Measurements from ENCODE around the gene HLA-DPB1. TPM values are rescaled to one million over a fixed set of nuclear protein-coding genes. Genes with fewer than 3 reads are reported as not detected.
A peak's percentile ranks its signal among the peaks of the same experiment; 100 is the strongest.
"Not testable (repeated sequence)": the region's sequence is repeated elsewhere in the genome, so short reads cannot be mapped to it uniquely, and the experiment has no call there.

HLA-DPB1 gene
- total and polyA plus RNA-seq, 5 experiments from 2014 or later: 42.8 to 228 (median 62.2) TPM

DNA sequence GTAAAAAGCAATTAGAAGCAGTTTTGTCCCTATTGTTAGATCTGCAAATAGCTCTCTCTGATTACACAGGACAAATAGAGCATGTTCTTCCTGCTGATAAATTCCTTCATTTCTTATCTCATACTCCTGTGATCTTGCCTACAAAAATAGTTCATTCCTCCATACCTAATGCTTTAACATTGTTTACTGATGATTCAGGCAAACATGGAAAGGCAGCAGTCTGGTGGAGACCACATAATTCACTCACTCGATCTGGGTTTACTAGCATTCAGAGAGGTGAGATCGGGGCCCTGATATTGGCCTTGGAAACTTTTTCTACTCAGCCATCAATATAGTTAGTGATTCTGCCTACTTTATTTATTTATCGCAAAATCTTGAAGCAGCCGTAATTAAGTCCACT, 22.6 kb upstream of the HLA-DPB1 start:
- Mint-ChIP-seq H3K36me3 (no peaks in the 10 kb centered on the region), H3K4me3 (no peak overlapping the region), H3K9me3 (no peaks in the 10 kb centered on the region), H3K4me1 (peaks cover 0 to 15% (median 8%) of the 10 kb centered on the region in 4 donors), H3K27me3 (peaks cover 9 to 25% (median 13%) of the 10 kb centered on the region in 5 donors), H3K27ac (no peak overlapping the region)
- POLR2A ChIA-PET: no interaction called here
- no peak for ATAC-seq
- DNase-seq: no peak

- peak overlapping the region in 2 of 10 donors; percentile 4 to 21 for H3K27ac Mint-ChIP-seq
- H3K9me3 Mint-ChIP-seq: peaks cover 0 to 2% (median 0%) of the 10 kb centered on the region in 9 donors
- peaks cover 0 to 8% (median 0%) of the 10 kb centered on the region in 5 donors for H3K27me3 Mint-ChIP-seq
- ATAC-seq (no peak), DNase-seq (no peak)
- no peak overlapping the region for H3K4me3 Mint-ChIP-seq
- no peaks in the 10 kb centered on the region for H3K36me3 Mint-ChIP-seq
- H3K4me1 Mint-ChIP-seq: peaks cover 0 to 23% (median 8%) of the 10 kb centered on the region in 4 donors
- POLR2A ChIA-PET: no interaction called here
These were observed 18.3 kb upstream of the HLA-DPB1 start for GRCh38 chr6:33057222-33058150.

GRCh38 chr6:33061987-33062386, 13.8 kb upstream of the HLA-DPB1 start:
- DNase-seq (no peak), ATAC-seq (no peak)
- Mint-ChIP-seq H3K36me3 (peaks cover 5 to 13% (median 8%) of the 10 kb centered on the region in 3 donors), H3K4me1 (peaks cover 0 to 21% (median 6%) of the 10 kb centered on the region in 4 donors), H3K9me3 (peaks cover 0 to 12% (median 0%) of the 10 kb centered on the region in 9 donors), H3K4me3 (no peak overlapping the region), H3K27me3 (peaks cover 0 to 6% (median 0%) of the 10 kb centered on the region in 5 donors), H3K27ac (peak overlapping the region in 1 of 10 donors; percentile 65)
- POLR2A ChIA-PET: interaction anchor here (1.0 kb wide), 1 partner anchor 146 kb away, joined by 3 read pairs; the partner anchor contains the start of gene RING1

DNA sequence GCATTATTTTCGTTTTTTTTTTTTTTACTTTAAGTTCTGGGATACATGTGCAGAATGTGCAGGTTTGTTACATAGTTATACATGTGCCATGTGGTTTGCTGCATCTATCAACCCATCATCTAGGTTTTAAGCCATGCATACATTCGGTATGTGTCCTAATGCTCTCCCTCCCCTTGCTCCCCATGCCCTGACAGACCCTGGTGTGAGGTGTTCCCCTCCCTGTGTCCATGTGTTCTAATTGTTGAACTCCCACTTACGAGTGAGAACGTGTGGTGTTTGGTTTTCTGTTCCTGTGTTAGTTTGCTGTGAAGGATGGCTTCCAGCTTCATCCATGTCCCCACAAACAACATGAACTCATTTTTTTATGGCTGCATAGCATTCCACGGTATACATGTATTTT, 12.4 kb upstream of the HLA-DPB1 start:
- DNase-seq, POLR2A ChIA-PET, H3K4me3 Mint-ChIP-seq, H3K27me3 Mint-ChIP-seq, ATAC-seq, H3K27ac Mint-ChIP-seq: not testable (repeated sequence)
- Mint-ChIP-seq H3K36me3 (peaks cover 14 to 28% (median 22%) of the 10 kb centered on the region in 3 donors), H3K9me3 (peaks cover 0 to 19% (median 0%) of the 10 kb centered on the region in 9 donors), H3K4me1 (peaks cover 0 to 13% (median 0%) of the 10 kb centered on the region in 4 donors)

- ATAC-seq (no peak), DNase-seq (no peak)
- Mint-ChIP-seq H3K27ac (no peak overlapping the region), H3K4me1 (peaks cover 0 to 19% (median 3%) of the 10 kb centered on the region in 4 donors), H3K4me3 (no peak overlapping the region), H3K9me3 (peaks cover 0 to 19% (median 0%) of the 10 kb centered on the region in 9 donors), H3K27me3 (peaks cover 0 to 13% (median 0%) of the 10 kb centered on the region in 5 donors), H3K36me3 (peaks cover 18 to 33% (median 31%) of the 10 kb centered on the region in 3 donors)
- POLR2A ChIA-PET: no interaction called here
These were observed 11.1 kb upstream of the HLA-DPB1 start for GRCh38 chr6:33064723-33065122.

DNA sequence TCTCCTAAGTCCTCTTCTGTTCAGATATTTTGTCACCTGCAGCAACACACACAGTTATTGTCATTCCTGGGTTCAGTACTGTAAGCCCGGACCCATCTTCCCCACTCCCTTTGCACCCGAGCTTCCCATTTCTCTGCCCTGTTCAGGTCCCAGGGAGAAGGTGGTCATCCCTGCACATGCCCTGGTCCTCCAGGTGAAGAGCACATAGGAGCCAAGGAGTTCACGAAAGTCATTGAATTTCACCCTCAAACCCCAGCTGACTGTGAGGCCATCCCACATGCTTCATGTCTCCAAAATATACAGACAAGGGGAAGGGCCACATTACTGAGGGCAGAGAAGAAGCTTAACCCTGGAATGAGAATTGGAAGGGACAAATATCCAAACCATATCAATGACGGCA, 10.5 kb upstream of the HLA-DPB1 start:
- DNase-seq (no peak), ATAC-seq (no peak)
- Mint-ChIP-seq H3K27ac (no peak overlapping the region), H3K4me1 (peaks cover 0 to 25% (median 4%) of the 10 kb centered on the region in 4 donors), H3K36me3 (peaks cover 18 to 33% (median 32%) of the 10 kb centered on the region in 3 donors), H3K9me3 (peaks cover 0 to 19% (median 0%) of the 10 kb centered on the region in 9 donors), H3K4me3 (no peak overlapping the region), H3K27me3 (peaks cover 0 to 13% (median 0%) of the 10 kb centered on the region in 5 donors)
- POLR2A ChIA-PET: no interaction called here

DNA sequence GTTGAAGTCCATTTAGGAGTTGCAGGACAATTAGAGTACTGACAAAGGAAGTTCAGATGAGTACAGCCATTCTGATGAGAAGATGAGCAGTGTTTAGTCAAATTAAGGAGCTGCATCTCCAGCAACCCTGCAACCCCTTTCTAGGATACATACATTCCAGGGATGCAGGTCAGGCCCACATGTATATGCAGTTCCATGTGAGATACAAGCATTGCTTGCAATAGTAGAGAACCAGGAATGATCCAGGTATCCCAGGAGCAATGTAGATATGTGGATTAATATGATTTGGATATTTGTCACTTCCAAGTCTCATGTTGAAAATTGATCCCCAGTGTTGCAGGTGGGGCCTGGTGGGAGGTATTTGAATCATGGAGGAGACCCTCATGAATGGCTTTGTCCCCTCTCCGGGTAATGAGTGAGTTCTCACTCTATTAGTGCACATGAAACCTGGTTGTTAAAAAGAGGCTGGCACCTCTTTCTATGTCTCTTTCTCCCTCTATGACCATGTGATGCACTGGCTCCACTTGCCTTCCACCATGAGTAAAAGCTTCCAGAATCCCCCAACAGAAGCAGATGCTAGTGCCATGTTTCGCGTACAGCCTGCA, 8.8 kb upstream of the HLA-DPB1 start:
- peak overlapping the region in 1 of 10 donors; percentile 1 for H3K27ac Mint-ChIP-seq
- H3K4me1 Mint-ChIP-seq: peaks cover 5 to 35% (median 13%) of the 10 kb centered on the region in 4 donors
- POLR2A ChIA-PET: no interaction called here
- peaks cover 0 to 13% (median 0%) of the 10 kb centered on the region in 5 donors for H3K27me3 Mint-ChIP-seq
- peaks cover 18 to 33% (median 32%) of the 10 kb centered on the region in 3 donors for H3K36me3 Mint-ChIP-seq
- ATAC-seq (no peak), DNase-seq (no peak)
- H3K9me3 Mint-ChIP-seq: peaks cover 0 to 19% (median 0%) of the 10 kb centered on the region in 9 donors
- no peak overlapping the region for H3K4me3 Mint-ChIP-seq

- Mint-ChIP-seq H3K27ac (peak overlapping the region in 1 of 10 donors; percentile 85), H3K4me1 (peaks cover 11 to 49% (median 27%) of the 10 kb centered on the region in 4 donors), H3K4me3 (no peak overlapping the region), H3K27me3 (peaks cover 0 to 16% (median 0%) of the 10 kb centered on the region in 5 donors), H3K36me3 (peaks cover 18 to 33% (median 32%) of the 10 kb centered on the region in 3 donors), H3K9me3 (peaks cover 0 to 19% (median 0%) of the 10 kb centered on the region in 9 donors)
- DNase-seq (no peak), ATAC-seq (no peak)
- POLR2A ChIA-PET: no interaction called here
These were observed 6.6 kb upstream of the HLA-DPB1 start for GRCh38 chr6:33069021-33069738.

DNA sequence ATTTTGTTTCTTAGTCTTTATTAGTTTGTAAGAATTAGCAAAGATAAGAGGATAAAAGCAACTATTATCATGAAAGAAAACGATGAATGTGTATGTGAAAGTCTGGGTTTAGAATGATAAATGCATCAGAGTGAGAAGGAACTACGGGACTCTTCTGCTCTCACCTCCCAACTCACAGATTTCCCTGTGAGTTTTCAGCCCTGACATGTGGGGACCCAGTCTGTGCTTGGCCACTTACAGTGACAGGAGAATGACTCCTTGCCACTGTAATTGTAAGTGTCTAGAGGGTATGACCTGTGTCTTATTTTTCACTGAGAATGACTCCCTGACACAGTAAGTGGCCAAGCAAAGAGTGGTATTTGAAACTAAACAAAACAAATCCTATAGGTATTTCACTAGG, 4.9 kb upstream of the HLA-DPB1 start:
- ATAC-seq (no peak), DNase-seq (no peak)
- Mint-ChIP-seq H3K27ac (peak overlapping the region in 2 of 10 donors; percentile 37 to 85), H3K36me3 (peaks cover 14 to 32% (median 30%) of the 10 kb centered on the region in 3 donors), H3K4me1 (peaks cover 13 to 60% (median 36%) of the 10 kb centered on the region in 4 donors), H3K4me3 (peak overlapping the region in 2 of 10 donors; percentile 27 to 95), H3K9me3 (peaks cover 0 to 18% (median 0%) of the 10 kb centered on the region in 9 donors), H3K27me3 (peaks cover 0 to 13% (median 0%) of the 10 kb centered on the region in 5 donors)
- POLR2A ChIA-PET: no interaction called here

- H3K36me3 Mint-ChIP-seq: peaks cover 13 to 28% (median 24%) of the 10 kb centered on the region in 3 donors
- H3K9me3 Mint-ChIP-seq: peaks cover 0 to 11% (median 0%) of the 10 kb centered on the region in 9 donors
- DNase-seq (no peak), ATAC-seq (no peak)
- peaks cover 0 to 13% (median 0%) of the 10 kb centered on the region in 5 donors for H3K27me3 Mint-ChIP-seq
- peak overlapping the region in 4 of 10 donors; percentile 9 to 85 (median 40) for H3K27ac Mint-ChIP-seq
- H3K4me3 Mint-ChIP-seq: peak overlapping the region in 9 of 10 donors; percentile 0 to 95 (median 47)
- H3K4me1 Mint-ChIP-seq: peaks cover 13 to 60% (median 41%) of the 10 kb centered on the region in 4 donors
- POLR2A ChIA-PET: no interaction called here
These were observed 4.2 kb upstream of the HLA-DPB1 start for GRCh38 chr6:33071569-33071968.

- H3K4me1 Mint-ChIP-seq: peaks cover 19 to 64% (median 50%) of the 10 kb centered on the region in 4 donors
- DNase-seq (no peak), ATAC-seq (no peak)
- H3K9me3 Mint-ChIP-seq: peaks cover 0 to 3% (median 0%) of the 10 kb centered on the region in 9 donors
- peaks cover 0 to 11% (median 0%) of the 10 kb centered on the region in 5 donors for H3K27me3 Mint-ChIP-seq
- H3K4me3 Mint-ChIP-seq: peak overlapping the region; percentile 27 to 95 (median 86)
- peak overlapping the region in 4 of 10 donors; percentile 9 to 85 (median 58) for H3K27ac Mint-ChIP-seq
- peaks cover 9 to 18% (median 13%) of the 10 kb centered on the region in 3 donors for H3K36me3 Mint-ChIP-seq
- POLR2A ChIA-PET: interaction anchor here (0.6 to 1.6 kb wide), 4 partner anchors 22 to 1240 kb away, joined by 3 to 5 read pairs (median 4); no protein-coding TSS in a partner anchor
These were observed 3.2 kb upstream of the HLA-DPB1 start for GRCh38 chr6:33072508-33073100.

All from naive thymus-derived CD8-positive, alpha-beta T cell (primary cell).